K562 (cell line): ENCODE results near the gene FKBP15. TPM values are rescaled to one million over a fixed set of nuclear protein-coding genes. Genes with fewer than 3 reads are reported as not detected.

ENCODE experiments used
- ATAC-seq: fragments of 200-7000 bp; cut with Tn5 transposase; 3 replicates; pipeline ENCODE4 v1.9.1; 2020; ENCODE audit warnings: moderate library complexity
- BruUV-seq: library from RNA; stranded (reverse); fragments of 400-500 nt; replicated peaks from 2 replicates; lab custom pipeline; 2021; lab: Mats Ljungman, UMichigan
- CTCF ChIA-PET: fragments of 300-600 bp; formaldehyde crosslinking; extraction: SDS; loops from one replicate; lab custom pipeline; 2021; ENCODE audit warnings: low intra/inter-chr PET ratio; lab: Yijun Ruan, JAX
- POLR2A ChIA-PET: fragments of 300-600, 350-650 bp; sonication (Branson Sonifier 250); formaldehyde crosslinking; extraction: SDS; loops from one replicate; lab custom pipeline; 2021; ENCODE audit warnings: antibody characterized with exemption, inconsistent platforms; lab: Yijun Ruan, JAX
- DNase-seq, 4 experiments: peaks; one replicate each; pipeline versions ENCODE4 v3.0.0 to v3.0.0-alpha.2; 2011 to 2018; ENCODE audit warnings: low spot score in 3 of 4, mixed read lengths in 3 of 4; ENCODE audit errors: extremely low read depth in 1 of 4
- FAIRE-seq: peaks from 2 replicates; lab custom pipeline; 2011; peaks lifted over from hg19 to GRCh38; lab: Jason Lieb, UNC
- H2AFZ ChIP-seq: 2 replicates; pipeline ENCODE4 v1.6.0; 2011; ENCODE audit warnings: low read depth, low read length, control low read depth, inconsistent platforms
- H3K27ac ChIP-seq: fragments of 200-600 bp; 3 replicates; pipeline ENCODE4 v1.8.0; 2011; ENCODE audit warnings: low read depth, mild to moderate bottlenecking, control low read depth, inconsistent platforms, low read length, moderate library complexity, mixed read lengths; ENCODE audit errors: extremely low read depth
- H3K27me3 ChIP-seq, 2 experiments: fragments of 300-600 bp in 1 of 2; 2 replicates in 1 of 2; 3 replicates in 1 of 2; pipeline versions ENCODE4 v1.6.0 to v1.8.0; 2011; ENCODE audit warnings: inconsistent platforms in 2 of 2, low read length in 2 of 2, mild to moderate bottlenecking in 1 of 2, mixed read lengths in 1 of 2, moderate library complexity in 1 of 2; ENCODE audit not compliant: control insufficient read depth in 2 of 2, insufficient read depth in 2 of 2
- H3K36me3 ChIP-seq: fragments of 300-600 bp; 3 replicates; pipeline ENCODE4 v1.8.0; 2011; ENCODE audit warnings: mild to moderate bottlenecking, low read length, inconsistent platforms; ENCODE audit not compliant: control insufficient read depth, insufficient read depth
- H3K4me1 ChIP-seq, 2 experiments: fragments of 200-600 bp in 1 of 2; replicated peaks in 1 of 2; 2 replicates in 1 of 2; 3 replicates in 1 of 2; pipeline versions ENCODE4 v1.5.1 to v1.8.0; 2011; ENCODE audit warnings: inconsistent platforms in 2 of 2, low read length in 2 of 2, mild to moderate bottlenecking in 1 of 2, mixed read lengths in 1 of 2, moderate library complexity in 1 of 2; ENCODE audit not compliant: control insufficient read depth in 2 of 2, insufficient read depth in 2 of 2
- H3K4me2 ChIP-seq: 2 replicates; pipeline ENCODE4 v1.6.1; 2011; ENCODE audit warnings: low read length, control low read depth, inconsistent platforms, mixed read lengths; ENCODE audit not compliant: insufficient read depth
- H3K4me3 ChIP-seq: fragments of 200-600 bp; sonication (generic), shearing (Covaris generic); 2 replicates; pipeline ENCODE4 v1.5.1; 2016; ENCODE audit warnings: control low read depth, inconsistent platforms
- H3K79me2 ChIP-seq: fragments of 200-600 bp; 3 replicates; pipeline ENCODE4 v1.8.0; 2011; ENCODE audit warnings: low read length, inconsistent platforms; ENCODE audit not compliant: control insufficient read depth, insufficient read depth
- H3K9ac ChIP-seq, 2 experiments: 2 replicates each; pipeline versions ENCODE4 v1.6.0 to v1.6.1; 2011; ENCODE audit warnings: low read depth in 2 of 2, low read length in 2 of 2, control low read depth in 1 of 2, inconsistent platforms in 1 of 2, mild to moderate bottlenecking in 1 of 2, mixed read lengths in 1 of 2; ENCODE audit not compliant: insufficient read depth in 1 of 2
- H3K9me1 ChIP-seq: one replicate; pipeline ENCODE4 v1.6.0; 2011; ENCODE audit warnings: inconsistent platforms, mild to moderate bottlenecking, low read length, moderate library complexity; ENCODE audit not compliant: control insufficient read depth, insufficient read depth
- H3K9me3 ChIP-seq: replicated peaks from 2 replicates; pipeline ENCODE4 v1.5.1; 2011; ENCODE audit warnings: low read depth, low read length, inconsistent platforms; ENCODE audit not compliant: control insufficient read depth, insufficient read depth
- H4K20me1 ChIP-seq: replicated peaks from 2 replicates; pipeline ENCODE4 v1.6.1; 2011; ENCODE audit warnings: low read length, inconsistent platforms, mixed read lengths; ENCODE audit not compliant: control insufficient read depth, insufficient read depth
- FOXA3 ChIP-seq, 2 experiments: fragments of 450-650 bp in 1 of 2; sonication (generic) in 1 of 2; formaldehyde crosslinking; IDR thresholded peaks in 1 of 2; conservative IDR thresholded peaks in 1 of 2; 2 replicates each; pipeline versions ENCODE4 v1.4.0 to v1.8.0; 2020 to 2022; ENCODE audit warnings: mild to moderate bottlenecking in 2 of 2, missing genetic modification reagents in 1 of 2
- L3MBTL2 ChIP-seq: fragments of 450-650 bp; IDR thresholded peaks from 2 replicates; pipeline ENCODE4 v1.6.1; 2016; ENCODE audit warnings: mild to moderate bottlenecking, moderate library complexity
- MNT ChIP-seq, 2 experiments: fragments of 450-650 bp; conservative IDR thresholded peaks; 2 replicates each; pipeline ENCODE4 v1.6.1; 2017; ENCODE audit warnings: mild to moderate bottlenecking in 2 of 2, moderate library complexity in 2 of 2
- MYC ChIP-seq, 2 experiments: fragments of 250-450 bp in 1 of 2; sonication (Bioruptor Pico) in 1 of 2; IDR thresholded peaks; 2 replicates each; pipeline versions ENCODE4 v1.5.1 to v1.6.1; 2012 to 2021; ENCODE audit warnings: low read depth in 2 of 2, borderline replicate concordance in 1 of 2, improper control_type of control experiment in 1 of 2, low read length in 1 of 2, mild to moderate bottlenecking in 1 of 2, moderate library complexity in 1 of 2
- NFIX ChIP-seq: fragments of 250-450 bp; sonication (Bioruptor Pico); IDR thresholded peaks from 2 replicates; pipeline ENCODE4 v1.4.0; 2020; ENCODE audit warnings: low read depth, mild to moderate bottlenecking, moderate library complexity
- NONO ChIP-seq, 2 experiments: fragments of 200-400 bp in 1 of 2; fragments of 450-650 bp in 1 of 2; formaldehyde crosslinking in 1 of 2; IDR thresholded peaks; 2 replicates each; pipeline ENCODE4 v1.6.1; 2017; ENCODE audit warnings: low read depth in 2 of 2, mild to moderate bottlenecking in 2 of 2, moderate library complexity in 2 of 2, low read length in 1 of 2
- SPI1 ChIP-seq: IDR thresholded peaks from 2 replicates; pipeline ENCODE4 v1.6.1; 2011; ENCODE audit warnings: low read depth, low read length, control low read depth, borderline replicate concordance
- ZNF12 ChIP-seq: sonication (generic); formaldehyde crosslinking; IDR thresholded peaks from 2 replicates; pipeline ENCODE4 v1.4.0; 2020; ENCODE audit warnings: mild to moderate bottlenecking, missing genetic modification reagents
- ZNF175 ChIP-seq: fragments of 200-800 bp; sonication (Bioruptor generic); IDR thresholded peaks from 2 replicates; pipeline ENCODE4 v1.6.1; 2016; ENCODE audit warnings: low read depth, mild to moderate bottlenecking, missing genetic modification characterization, missing compliant biosample characterization
- ZNF561 ChIP-seq: fragments of 450-650 bp; formaldehyde crosslinking; conservative IDR thresholded peaks from 2 replicates; pipeline ENCODE4 v1.4.0; 2020; ENCODE audit warnings: mild to moderate bottlenecking, moderate library complexity
- ZNF695 ChIP-seq: fragments of 450-650 bp; formaldehyde crosslinking; IDR thresholded peaks from 2 replicates; pipeline ENCODE4 v1.4.0; 2020; ENCODE audit warnings: mild to moderate bottlenecking, moderate library complexity
- WGBS: fragments of 100-300 bp; shearing (Covaris generic); methylation state at CpG from one replicate; pipeline ENCODE4 v1.1.6; 2016; ENCODE audit warnings: low coverage, mixed read lengths; ENCODE audit not compliant: insufficient coverage; ENCODE audit errors: missing lambda C conversion rate; 5-methylcytosine and 5-hydroxymethylcytosine counted together
- in situ Hi-C: fragments of 300-500 bp; cut with MboI; formaldehyde crosslinking; loops from 4 replicates; pipeline ENCODE4 v1.15.0; 2018; ENCODE audit warnings: inconsistent platforms, mixed read lengths
- intact Hi-C: fragments of 100-400 bp; cut with micrococcal nuclease; formaldehyde crosslinking; loops from 2 replicates; pipeline ENCODE4 v1.14.2; 2022
- polyA plus RNA-seq, 8 experiments: library from polyadenylated mRNA; depleted of rRNA in 4 of 8; stranded (reverse) in 5 of 8; unstranded in 3 of 8; fragments of >200 nt; fragmentation: Nextera tagmentation in 2 of 8; fragmentation: Illumina TruSeq in 1 of 8; extraction: Ambion mirVana in 2 of 8; extraction: Trizol in 1 of 8; gene quantifications; 2 replicates each; pipeline versions ENCODE4 v1.2.1 to v1.2.3, GENCODE V29; 2011 to 2014; ENCODE audit warnings: inconsistent platforms in 1 of 8, missing spikeins in 1 of 8
- total RNA-seq, 7 experiments: library from RNA; depleted of rRNA in 6 of 7; stranded (reverse); fragments of >200 nt in 6 of 7; fragmentation: Illumina TruSeq in 2 of 7; extraction: Trizol in 2 of 7; gene quantifications; 2 replicates each; pipeline versions ENCODE4 v1.2.1 to v1.2.3, GENCODE V29; 2011 to 2021; ENCODE audit warnings: low replicate concordance in 1 of 7
- TF ChIP-seq, protein P1 (sequence below): fragments of 250-450 bp; sonication (Bioruptor Pico); IDR thresholded peaks from 2 replicates; pipeline ENCODE4 v1.8.0; 2021; ENCODE audit warnings: borderline replicate concordance, mild to moderate bottlenecking, moderate library complexity; ENCODE audit not compliant: poor library complexity, severe bottlenecking
- TF ChIP-seq, protein P2 (sequence below): fragments of 450-650 bp; IDR thresholded peaks from 2 replicates; pipeline ENCODE4 v1.6.1; 2016; ENCODE audit warnings: borderline replicate concordance

FKBP15 gene
- total and polyA plus RNA-seq, 9 of the 15 experiments (the other 6 are each of a cell fraction or from before 2014, with no cell fraction given), result 8.7 to 38.0 (median 18.9) TPM

DNA sequence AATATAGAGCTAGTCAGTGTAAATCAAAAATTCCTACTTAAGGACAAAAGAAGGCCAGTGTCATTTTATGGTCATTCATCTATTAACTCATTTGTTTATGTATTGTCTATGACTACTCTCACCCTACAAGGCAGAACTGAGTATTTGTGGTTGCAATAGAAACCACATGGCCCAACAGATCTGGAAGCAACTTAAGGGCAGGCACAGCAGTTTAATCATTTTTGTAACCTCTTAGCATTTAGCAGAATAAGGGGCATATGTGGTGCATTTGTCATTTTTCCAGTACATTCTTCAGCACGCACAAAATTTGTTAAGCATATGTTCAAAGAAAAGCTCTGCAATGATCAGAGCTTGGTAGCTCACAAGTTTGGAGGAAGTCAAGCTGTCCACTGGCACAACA is 1.1 kb downstream of the FKBP15 start (continued):
- TF ChIP-seq ZNF561 (CRISPR knock-in tag), result no peak
- TF ChIP-seq, all 486 proteins: peak for 0

GRCh38 chr9:113219186-113219936 is 1.7 kb downstream of the FKBP15 start:
- peaks cover under 1 to 24% of the 10 kb centered on the region in 2 experiments; a peak in 3 of 5 replicates for H3K4me1 ChIP-seq
- peak overlapping the region; percentile 18; the same call in 1 of the 2 replicates for H2AFZ ChIP-seq
- ATAC-seq, result no peak
- H3K27ac ChIP-seq, result peak overlapping the region; percentile 71; the same call in 2 of the 3 replicates
- no peak for FAIRE-seq
- no peaks in the 10 kb centered on the region for H3K9me3 ChIP-seq
- in situ Hi-C loops, result no loop called here
- no TSS peak for BruUV-seq
- no peak for TF ChIP-seq NFIX (CRISPR knock-in tag)
- TF ChIP-seq, protein P1, sequence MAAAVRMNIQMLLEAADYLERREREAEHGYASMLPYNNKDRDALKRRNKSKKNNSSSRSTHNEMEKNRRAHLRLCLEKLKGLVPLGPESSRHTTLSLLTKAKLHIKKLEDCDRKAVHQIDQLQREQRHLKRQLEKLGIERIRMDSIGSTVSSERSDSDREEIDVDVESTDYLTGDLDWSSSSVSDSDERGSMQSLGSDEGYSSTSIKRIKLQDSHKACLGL (CRISPR knock-in tag), result no peak
- no peak for TF ChIP-seq ZNF12 (CRISPR knock-in tag)
- peak; percentile 94 for TF ChIP-seq SPI1
- no peak for TF ChIP-seq NONO (IDR thresholded peaks at IDR 0.05; ENCODE audit: low read depth in 2 of 2, low read length in 1 of 2)
- TF ChIP-seq L3MBTL2, result 0 out of 2 replicates have a peak, but pooled peaks have one; percentile 26
- TF ChIP-seq MNT (conservative IDR thresholded peaks at IDR 0.05), result 0 out of 4 replicates have a peak, but pooled peaks of 1 of the 2 experiments have one; percentile 39
- no peak for TF ChIP-seq ZNF695 (CRISPR knock-in tag)
- TF ChIP-seq MYC (IDR thresholded peaks at IDR 0.05; ENCODE audit: low read depth, low read length), result peak; percentile 18
- TF ChIP-seq MYC (CRISPR knock-in tag; IDR thresholded peaks at IDR 0.05; ENCODE audit: borderline replicate concordance, low read depth), result no peak
- peak; percentile 98 for TF ChIP-seq ZNF175
- TF ChIP-seq, protein P2, sequence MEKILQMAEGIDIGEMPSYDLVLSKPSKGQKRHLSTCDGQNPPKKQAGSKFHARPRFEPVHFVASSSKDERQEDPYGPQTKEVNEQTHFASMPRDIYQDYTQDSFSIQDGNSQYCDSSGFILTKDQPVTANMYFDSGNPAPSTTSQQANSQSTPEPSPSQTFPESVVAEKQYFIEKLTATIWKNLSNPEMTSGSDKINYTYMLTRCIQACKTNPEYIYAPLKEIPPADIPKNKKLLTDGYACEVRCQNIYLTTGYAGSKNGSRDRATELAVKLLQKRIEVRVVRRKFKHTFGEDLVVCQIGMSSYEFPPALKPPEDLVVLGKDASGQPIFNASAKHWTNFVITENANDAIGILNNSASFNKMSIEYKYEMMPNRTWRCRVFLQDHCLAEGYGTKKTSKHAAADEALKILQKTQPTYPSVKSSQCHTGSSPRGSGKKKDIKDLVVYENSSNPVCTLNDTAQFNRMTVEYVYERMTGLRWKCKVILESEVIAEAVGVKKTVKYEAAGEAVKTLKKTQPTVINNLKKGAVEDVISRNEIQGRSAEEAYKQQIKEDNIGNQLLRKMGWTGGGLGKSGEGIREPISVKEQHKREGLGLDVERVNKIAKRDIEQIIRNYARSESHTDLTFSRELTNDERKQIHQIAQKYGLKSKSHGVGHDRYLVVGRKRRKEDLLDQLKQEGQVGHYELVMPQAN, result peak; percentile 46; the same call in 1 of the 2 replicates
- no peak for TF ChIP-seq FOXA3 (CRISPR knock-in tag; conservative IDR thresholded peaks at IDR 0.05 in 1 of 2, IDR thresholded peaks at IDR 0.05 in 1 of 2)
- peak overlapping the region; percentile 95 for H3K4me2 ChIP-seq
- peak overlapping the region; percentile 76 for H3K4me3 ChIP-seq
- H4K20me1 ChIP-seq, result 0 out of 2 replicates have a peak, but pooled peaks cover 2% of the 10 kb centered on the region
- intact Hi-C loops, result no loop called here
- ChIA-PET POLR2A (interaction anchor here (0.6 to 1.6 kb wide), 2 partner anchors 9 to 13 kb away, joined by 3 to 4 read pairs; no protein-coding TSS in a partner anchor), CTCF (no interaction called here)
- H3K9me1 ChIP-seq, result no peaks in the 10 kb centered on the region
- peak overlapping the region in 1 of 2 experiments; percentile 79; a peak in 3 of 4 replicates for H3K9ac ChIP-seq
- H3K27me3 ChIP-seq, result no peaks in the 10 kb centered on the region
- peaks cover 76% of the 10 kb centered on the region for H3K79me2 ChIP-seq
- WGBS, result 6% methylated on average over 3 of the region's 3 CpGs
- H3K36me3 ChIP-seq, result peaks cover 16% of the 10 kb centered on the region; the same call in 1 of the 3 replicates
- DNase-seq, result no peak
